HG03103 (cell line): Measurements from ENCODE around the gene HINT3.
"Not testable (repeated sequence)": the region's sequence is repeated elsewhere in the genome, so short reads cannot be mapped to it uniquely, and the experiment has no call there.

ENCODE experiments used
- ATAC-seq: cut with Tn5 transposase; IDR thresholded peaks from one replicate; pipeline ENCODE4 v1.9.1; 2021; ENCODE audit warnings: low read depth; ENCODE audit not compliant: unreplicated experiment

HINT3 gene

GRCh38 chr6:125939026-125939425 lies 17.5 kb upstream of the HINT3 start:
- ATAC-seq, result no peak

GRCh38 chr6:125939791-125940190 lies 16.8 kb upstream of the HINT3 start:
- no peak for ATAC-seq

- no peak for ATAC-seq
Measured at GRCh38 chr6:125940247-125941041, 16.1 kb upstream of the HINT3 start.

GRCh38 chr6:125942672-125943527 lies 13.7 kb upstream of the HINT3 start:
- ATAC-seq, result no peak

- no peak for ATAC-seq
Measured at GRCh38 chr6:125943528-125944433, 12.8 kb upstream of the HINT3 start.

- ATAC-seq, result no peak
Measured at GRCh38 chr6:125944434-125944816, 12.1 kb upstream of the HINT3 start.

GRCh38 chr6:125944896-125945295 lies 11.7 kb upstream of the HINT3 start:
- ATAC-seq, result no peak

GRCh38 chr6:125945378-125946141 lies 11.0 kb upstream of the HINT3 start:
- ATAC-seq, result no peak

GRCh38 chr6:125947615-125948014 lies 9.0 kb upstream of the HINT3 start:
- ATAC-seq, result no peak

GRCh38 chr6:125948455-125948854 lies 8.1 kb upstream of the HINT3 start:
- ATAC-seq, result no peak

- ATAC-seq, result no peak
Measured at GRCh38 chr6:125949069-125949468, 7.5 kb upstream of the HINT3 start.

GRCh38 chr6:125950293-125950692 lies 6.3 kb upstream of the HINT3 start:
- no peak for ATAC-seq

- not testable (repeated sequence) for ATAC-seq
Measured at GRCh38 chr6:125950716-125951115, 5.9 kb upstream of the HINT3 start.

GRCh38 chr6:125951323-125951722 lies 5.2 kb upstream of the HINT3 start:
- ATAC-seq, result no peak

GRCh38 chr6:125952764-125953501 lies 3.6 kb upstream of the HINT3 start:
- no peak for ATAC-seq

- no peak for ATAC-seq
Measured at GRCh38 chr6:125953502-125953875, 3.1 kb upstream of the HINT3 start.

- ATAC-seq, result no peak
Measured at GRCh38 chr6:125954735-125955339, 1.7 kb upstream of the HINT3 start.

- ATAC-seq, result no peak
Measured at GRCh38 chr6:125955973-125956372, 597 bp upstream of the HINT3 start.

GRCh38 chr6:125957391-125957693 lies 772 bp downstream of the HINT3 start:
- ATAC-seq, result no peak
